HepG2 (cell line): ENCODE data around the gene INTS3. TPM values are rescaled to one million over a fixed set of nuclear protein-coding genes. Genes with fewer than 3 reads are reported as not detected.

ENCODE experiments used
- AKAP8 ChIP-seq: sonication (generic); formaldehyde crosslinking; IDR thresholded peaks from 2 replicates; pipeline ENCODE4 v1.5.1; 2020; ENCODE audit warnings: mild to moderate bottlenecking, missing genetic modification reagents
- DMAP1 ChIP-seq: IDR thresholded peaks from 2 replicates; pipeline ENCODE4 v1.6.1; 2016
- E2F1 ChIP-seq: sonication (generic); formaldehyde crosslinking; IDR thresholded peaks from 2 replicates; pipeline ENCODE4 v1.5.0; 2020; ENCODE audit warnings: missing genetic modification reagents
- GLMP ChIP-seq: sonication (generic); formaldehyde crosslinking; IDR thresholded peaks from 2 replicates; pipeline ENCODE4 v1.9.0; 2021; ENCODE audit warnings: missing genetic modification reagents, mild to moderate bottlenecking, borderline replicate concordance
- GTF3A ChIP-seq: sonication (generic); formaldehyde crosslinking; conservative IDR thresholded peaks from 2 replicates; pipeline ENCODE4 v1.4.0; 2020; ENCODE audit warnings: mild to moderate bottlenecking, missing genetic modification reagents
- HBP1 ChIP-seq: IDR thresholded peaks from 2 replicates; pipeline ENCODE4 v1.6.1; 2016; ENCODE audit warnings: low read depth, control low read depth
- HNRNPK ChIP-seq: fragments of 200-400 bp; formaldehyde crosslinking; IDR thresholded peaks from 2 replicates; pipeline ENCODE4 v1.6.1; 2018; ENCODE audit warnings: low read length, low read depth, moderate library complexity, mild to moderate bottlenecking; ENCODE audit not compliant: poor library complexity, severe bottlenecking
- JUND ChIP-seq: sonication (generic); formaldehyde crosslinking; IDR thresholded peaks from 2 replicates; pipeline ENCODE4 v1.8.0; 2022; ENCODE audit warnings: mild to moderate bottlenecking, missing genetic modification reagents
- MATR3 ChIP-seq: sonication (generic); formaldehyde crosslinking; IDR thresholded peaks from 2 replicates; pipeline ENCODE4 v1.4.0; 2020; ENCODE audit warnings: missing genetic modification reagents
- MAX ChIP-seq: IDR thresholded peaks from 2 replicates; pipeline ENCODE4 v1.6.1; 2012; ENCODE audit warnings: inconsistent platforms
- PRDM10 ChIP-seq: sonication (generic); formaldehyde crosslinking; IDR thresholded peaks from 2 replicates; pipeline ENCODE4 v1.4.0; 2020; ENCODE audit warnings: low read depth, missing genetic modification reagents
- SMARCE1 ChIP-seq: fragments of 450-650 bp; IDR thresholded peaks from 2 replicates; pipeline ENCODE4 v1.6.1; 2017; ENCODE audit warnings: borderline replicate concordance
- SRF ChIP-seq: IDR thresholded peaks from 2 replicates; pipeline ENCODE4 v1.6.1; 2011; ENCODE audit warnings: mild to moderate bottlenecking, low read depth, low read length, moderate library complexity
- THAP8 ChIP-seq: sonication (generic); formaldehyde crosslinking; IDR thresholded peaks from 2 replicates; pipeline ENCODE4 v1.5.1; 2020; ENCODE audit warnings: missing genetic modification reagents, mild to moderate bottlenecking, borderline replicate concordance
- ZFX ChIP-seq: sonication (generic); formaldehyde crosslinking; IDR thresholded peaks from 2 replicates; pipeline ENCODE4 v1.4.0; 2020; ENCODE audit warnings: mild to moderate bottlenecking, low read depth, missing genetic modification reagents, moderate library complexity
- ZNF350 ChIP-seq: sonication (generic); formaldehyde crosslinking; IDR thresholded peaks from 2 replicates; pipeline ENCODE4 v1.4.0; 2020; ENCODE audit warnings: mild to moderate bottlenecking, low read depth, missing genetic modification reagents, borderline replicate concordance
- ZNF503 ChIP-seq: sonication (generic); formaldehyde crosslinking; IDR thresholded peaks from 2 replicates; pipeline ENCODE4 v1.4.0; 2020; ENCODE audit warnings: missing genetic modification reagents
- ZNF879 ChIP-seq: sonication (generic); formaldehyde crosslinking; IDR thresholded peaks from 2 replicates; pipeline ENCODE4 v1.8.1; 2023; ENCODE audit warnings: missing genetic modification reagents
- polyA plus RNA-seq, 8 experiments: library from polyadenylated mRNA; depleted of rRNA in 3 of 8; stranded (reverse) in 7 of 8; unstranded in 1 of 8; fragments of >200 nt; fragmentation: Illumina TruSeq in 4 of 8; extraction: Trizol in 4 of 8; gene quantifications; 2 replicates each; pipeline versions ENCODE4 v1.2.1 to v1.2.3, GENCODE V29; 2011 to 2016; ENCODE audit warnings: low read depth in 4 of 8, missing spikeins in 1 of 8, mixed read lengths in 1 of 8; ENCODE audit not compliant: insufficient read depth in 1 of 8
- total RNA-seq, 5 experiments: library from RNA; depleted of rRNA; stranded (reverse); fragments of >200 nt; fragmentation: Illumina TruSeq; extraction: Trizol; gene quantifications; 2 replicates each; pipeline ENCODE4 v1.2.3, GENCODE V29; 2016; ENCODE audit warnings: low read depth in 1 of 5

Gene INTS3
- total and polyA plus RNA-seq, 2 of the 13 experiments (the other 11 are each of a cell fraction or from before 2014, with no cell fraction given): 17.2 to 27.2 TPM

GRCh38 chr1:153768316-153769181 is 40.7 kb downstream of the INTS3 start (continued):
- no peak for TF ChIP-seq JUND (CRISPR knock-in tag)
- TF ChIP-seq DMAP1 (CRISPR knock-in tag): peak; percentile 24; the same call in 1 of the 2 replicates
- TF ChIP-seq GTF3A: no peak
- peak; percentile 48; the same call in 1 of the 2 replicates for TF ChIP-seq ZNF503 (CRISPR knock-in tag)
- TF ChIP-seq HBP1: no peak
- no peak for TF ChIP-seq ZNF350 (CRISPR knock-in tag)
- TF ChIP-seq MAX: peak; percentile 30
- peak; percentile 11; the same call in 1 of the 2 replicates for TF ChIP-seq PRDM10 (CRISPR knock-in tag)
- no peak for TF ChIP-seq ZNF879
- TF ChIP-seq THAP8 (CRISPR knock-in tag): no peak
- TF ChIP-seq SMARCE1: no peak
- TF ChIP-seq HNRNPK: no peak
- TF ChIP-seq ZFX (CRISPR knock-in tag): peak; percentile 64; the same call in 1 of the 2 replicates
- TF ChIP-seq MATR3 (CRISPR knock-in tag): no peak
- TF ChIP-seq GLMP (CRISPR knock-in tag): no peak
- no peak for TF ChIP-seq E2F1
- no peak for TF ChIP-seq AKAP8 (CRISPR knock-in tag)
- no peak for TF ChIP-seq SRF
